B cell (primary cell): ENCODE measurements around the gene WIPI1. TPM values are rescaled to one million over a fixed set of nuclear protein-coding genes. Genes with fewer than 3 reads are reported as not detected.

Source experiments
- ATAC-seq: fragments of 200-7000 bp; cut with Tn5 transposase; one replicate; pipeline ENCODE4 v1.10.0; 2021; ENCODE audit warnings: low read depth, mild to moderate bottlenecking, moderate number of reproducible peaks, moderate library complexity
- CTCF ChIA-PET: fragments of 350-600 bp; sonication (Branson Sonifier 250); formaldehyde crosslinking; loops from one replicate; lab custom pipeline; 2021; ENCODE audit warnings: antibody characterized with exemption, inconsistent platforms; lab: Charles Lee
- POLR2A ChIA-PET: fragments of 350-600 bp; sonication (Branson Sonifier 250); formaldehyde crosslinking; loops from one replicate; lab custom pipeline; 2021; ENCODE audit warnings: antibody characterized with exemption; lab: Charles Lee
- DNase-seq: peaks from one replicate; pipeline ENCODE4 v3.0.0; 2013
- H2AFZ ChIP-seq: 2 replicates; pipeline ENCODE4 v1.6.1; 2012; ENCODE audit warnings: mild to moderate bottlenecking, low read depth, low read length; ENCODE audit not compliant: insufficient read depth, poor library complexity, severe bottlenecking
- H3K27ac ChIP-seq, 2 donors: 1 replicate in 1 of 2; 2 replicates in 1 of 2; pipeline ENCODE4 v1.5.1; 2012 to 2013; ENCODE audit warnings: low read length in 2 of 2, mild to moderate bottlenecking in 2 of 2, moderate library complexity in 1 of 2
- H3K27me3 ChIP-seq, 4 experiments: fragments of 200-600 bp in 1 of 4; sonication (generic) in 1 of 4; replicated peaks in 1 of 4; 1 replicate in 2 of 4; 2 replicates in 2 of 4; pipeline versions ENCODE4 v1.6.1 to v1.7.0; 2013 to 2016; ENCODE audit warnings: low read length in 3 of 4, mild to moderate bottlenecking in 2 of 4, mixed read lengths in 1 of 4, moderate library complexity in 1 of 4; ENCODE audit not compliant: insufficient read depth in 4 of 4, control insufficient read depth in 3 of 4; ENCODE audit errors: control extremely low read depth in 1 of 4
- H3K36me3 ChIP-seq, 2 experiments: replicated peaks in 1 of 2; 1 replicate in 1 of 2; 2 replicates in 1 of 2; pipeline versions ENCODE4 v1.6.1 to v1.7.1; 2013; ENCODE audit warnings: low read length in 1 of 2; ENCODE audit not compliant: insufficient read depth in 2 of 2, control insufficient read depth in 1 of 2; ENCODE audit errors: control extremely low read depth in 1 of 2, extremely low read depth in 1 of 2
- H3K4me1 ChIP-seq, 2 donors: fragments of 200-600 bp in 1 of 2; sonication (generic) in 1 of 2; 1 replicate in 1 of 2; 2 replicates in 1 of 2; pipeline versions ENCODE4 v1.5.1 to v1.6.1; 2013 to 2017; ENCODE audit warnings: low read length in 2 of 2; ENCODE audit not compliant: control insufficient read depth in 2 of 2, insufficient read depth in 2 of 2
- H3K4me2 ChIP-seq: replicated peaks from 2 replicates; pipeline ENCODE3; 2012; ENCODE audit warnings: mild to moderate bottlenecking, low read depth, low read length; ENCODE audit not compliant: poor library complexity, severe bottlenecking
- H3K4me3 ChIP-seq, 5 experiments: fragments of 200-600 bp in 1 of 5; sonication (generic) in 1 of 5; 1 replicate in 3 of 5; 2 replicates in 2 of 5; pipeline versions ENCODE4 v1.5.1 to v1.7.0; 2011 to 2016; ENCODE audit warnings: low read length in 4 of 5, mild to moderate bottlenecking in 4 of 5, low read depth in 2 of 5, control low read depth in 1 of 5, moderate library complexity in 1 of 5; ENCODE audit not compliant: insufficient read depth in 1 of 5; ENCODE audit errors: control extremely low read depth in 1 of 5, extremely low read depth in 1 of 5
- H3K79me2 ChIP-seq: fragments of 200-600 bp; sonication (generic); one replicate; pipeline ENCODE4 v1.6.0; 2016; ENCODE audit warnings: low read length; ENCODE audit not compliant: control insufficient read depth, insufficient read depth
- H3K9ac ChIP-seq: fragments of 200-600 bp; sonication (generic); 2 replicates; pipeline ENCODE4 v1.6.1; 2017; ENCODE audit warnings: mild to moderate bottlenecking, low read length, moderate library complexity
- H3K9me3 ChIP-seq, 3 donors: one replicate each; pipeline versions ENCODE4 v1.6.1 to v1.7.1; 2013; ENCODE audit warnings: low read length in 2 of 3; ENCODE audit not compliant: control insufficient read depth in 2 of 3, insufficient read depth in 1 of 3; ENCODE audit errors: control extremely low read depth in 1 of 3
- H4K20me1 ChIP-seq: 2 replicates; pipeline ENCODE4 v1.6.0; 2012; ENCODE audit warnings: mild to moderate bottlenecking, low read length; ENCODE audit not compliant: insufficient read depth, control insufficient read depth, poor library complexity, severe bottlenecking
- H3K27ac Mint-ChIP-seq: one replicate; pipeline ENCODE4 v1.8.0; 2021; ENCODE audit warnings: mixed read lengths
- H3K27me3 Mint-ChIP-seq: one replicate; pipeline ENCODE4 v1.8.0; 2021; ENCODE audit warnings: mixed read lengths
- H3K4me1 Mint-ChIP-seq: one replicate; pipeline ENCODE4 v1.8.0; 2021; ENCODE audit warnings: mixed read lengths
- H3K4me3 Mint-ChIP-seq: one replicate; pipeline ENCODE4 v1.8.0; 2021; ENCODE audit warnings: mixed read lengths
- H3K9me3 Mint-ChIP-seq: one replicate; pipeline ENCODE4 v1.8.0; 2022; ENCODE audit warnings: mixed read lengths; ENCODE audit not compliant: insufficient read depth
- EZH2 ChIP-seq: IDR thresholded peaks from 2 replicates; pipeline ENCODE4 v1.6.1; 2012; ENCODE audit warnings: borderline replicate concordance, low read depth, mild to moderate bottlenecking, moderate library complexity, low read length; ENCODE audit not compliant: insufficient read depth, poor library complexity, severe bottlenecking
- WGBS: methylation state at CpG from one replicate; pipeline ENCODE4 v1.1.5; 2013; ENCODE audit warnings: missing lambda C conversion rate; ENCODE audit not compliant: insufficient coverage; 5-methylcytosine and 5-hydroxymethylcytosine counted together
- intact Hi-C: fragments of 100-400 bp; cut with micrococcal nuclease; formaldehyde crosslinking; loops from one replicate; pipeline ENCODE4 v1.10.0; 2022
- polyA plus RNA-seq: library from polyadenylated mRNA; depleted of rRNA; stranded (reverse); fragments of >200 nt; gene quantifications from 2 replicates; pipeline ENCODE4 v1.2.3, GENCODE V29; 2012
- total RNA-seq, 2 donors: library from RNA; stranded (reverse); fragments of 120-200 nt in 1 of 2; gene quantifications; 1 replicate in 1 of 2; 2 replicates in 1 of 2; pipeline versions ENCODE4 v1.2.3 to v1.2.4, GENCODE V29; 2013 to 2022
- TF ChIP-seq, protein P1 (sequence below): fragments of 200-600 bp; IDR thresholded peaks from one replicate; pipeline ENCODE4 v1.8.0; 2022; ENCODE audit warnings: antibody characterized with exemption, mild to moderate bottlenecking

The WIPI1 gene
- total and polyA plus RNA-seq, 2 donors (not counting 1 experiment from before 2014, with no cell fraction given) = 6.0 to 14.7 TPM

DNA sequence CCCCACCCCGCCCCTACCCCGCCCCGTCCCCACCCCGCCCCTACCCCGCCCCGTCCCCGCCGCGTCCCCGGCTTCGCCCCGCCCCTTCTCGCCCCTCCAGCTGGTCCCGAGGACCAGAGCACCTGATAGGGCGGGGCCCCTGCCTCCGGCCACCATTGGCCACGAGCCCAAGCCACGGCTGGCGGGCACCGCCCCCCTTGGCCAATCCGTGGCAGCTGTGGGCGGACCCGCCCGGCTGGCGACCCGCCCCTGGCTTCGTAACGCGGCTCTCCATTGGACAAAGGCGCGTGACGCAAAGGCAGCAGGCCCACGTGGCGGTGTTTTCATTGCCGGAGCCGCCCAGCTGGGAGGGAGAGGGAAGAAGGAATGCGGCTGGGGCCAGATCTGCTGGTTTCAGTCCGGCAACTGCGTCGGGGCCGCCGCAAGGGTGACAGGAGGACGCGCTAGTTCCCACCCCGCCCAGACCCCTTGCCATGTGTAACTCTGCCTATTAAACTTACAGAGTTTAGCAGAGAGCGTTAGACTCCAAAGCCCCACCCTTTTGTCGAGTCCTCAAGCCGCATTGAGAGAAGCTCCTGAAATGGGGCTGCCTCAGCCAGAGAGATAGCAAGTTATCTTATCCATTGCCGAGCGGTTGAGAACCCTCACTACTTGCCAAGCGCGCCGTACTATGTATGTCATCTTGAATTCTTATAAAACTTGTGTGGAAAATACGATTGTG lies 403 bp upstream of the WIPI1 start:
- no peaks in the 10 kb centered on the region for H3K79me2 ChIP-seq
- ChIA-PET POLR2A (interaction anchor here (0.6 to 2.7 kb wide), 12 partner anchors 20 to 739 kb away, joined by 3 to 16 read pairs (median 4); partner anchors contain the start of genes AMZ2, KPNA2, NOL11 and PRKAR1A), CTCF (interaction anchor here (0.5 to 7.4 kb wide), 20 partner anchors 8 to 498 kb away, joined by 3 to 42 read pairs (median 6); partner anchors contain the start of gene AMZ2)
- H4K20me1 ChIP-seq = no peaks in the 10 kb centered on the region
- H3K27ac ChIP-seq = peak overlapping the region; percentile 56 to 75
- 0% methylated on average over 37 of the region's 54 CpGs for WGBS
- peak overlapping the region; percentile 82 for H3K4me3 Mint-ChIP-seq
- peak; percentile 97 for ATAC-seq
- H3K9me3 Mint-ChIP-seq = no peaks in the 10 kb centered on the region
- DNase-seq = peak; percentile 99
- no peaks in the 10 kb centered on the region for H3K27me3 ChIP-seq
- H3K4me3 ChIP-seq = peak overlapping the region; percentile 55 to 67 (median 63)
- H3K4me2 ChIP-seq = peak overlapping the region; percentile 73
- intact Hi-C loops = loop anchor here (1.0 to 5.0 kb wide), 10 partner anchors 21 to 740 kb away; partner anchors contain the start of genes AMZ2, KPNA2, NOL11 and PRKAR1A
- H3K4me1 ChIP-seq = peaks cover 10 to 18% of the 10 kb centered on the region in 2 donors
- TF ChIP-seq, protein P1, sequence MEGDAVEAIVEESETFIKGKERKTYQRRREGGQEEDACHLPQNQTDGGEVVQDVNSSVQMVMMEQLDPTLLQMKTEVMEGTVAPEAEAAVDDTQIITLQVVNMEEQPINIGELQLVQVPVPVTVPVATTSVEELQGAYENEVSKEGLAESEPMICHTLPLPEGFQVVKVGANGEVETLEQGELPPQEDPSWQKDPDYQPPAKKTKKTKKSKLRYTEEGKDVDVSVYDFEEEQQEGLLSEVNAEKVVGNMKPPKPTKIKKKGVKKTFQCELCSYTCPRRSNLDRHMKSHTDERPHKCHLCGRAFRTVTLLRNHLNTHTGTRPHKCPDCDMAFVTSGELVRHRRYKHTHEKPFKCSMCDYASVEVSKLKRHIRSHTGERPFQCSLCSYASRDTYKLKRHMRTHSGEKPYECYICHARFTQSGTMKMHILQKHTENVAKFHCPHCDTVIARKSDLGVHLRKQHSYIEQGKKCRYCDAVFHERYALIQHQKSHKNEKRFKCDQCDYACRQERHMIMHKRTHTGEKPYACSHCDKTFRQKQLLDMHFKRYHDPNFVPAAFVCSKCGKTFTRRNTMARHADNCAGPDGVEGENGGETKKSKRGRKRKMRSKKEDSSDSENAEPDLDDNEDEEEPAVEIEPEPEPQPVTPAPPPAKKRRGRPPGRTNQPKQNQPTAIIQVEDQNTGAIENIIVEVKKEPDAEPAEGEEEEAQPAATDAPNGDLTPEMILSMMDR = no peak
- TF ChIP-seq EZH2 = no peak
- H3K4me1 Mint-ChIP-seq = peaks cover 20% of the 10 kb centered on the region
- peak overlapping the region; percentile 74 for H2AFZ ChIP-seq
- H3K27ac Mint-ChIP-seq = peak overlapping the region; percentile 65
- no peaks in the 10 kb centered on the region for H3K27me3 Mint-ChIP-seq
- no peaks in the 10 kb centered on the region for H3K36me3 ChIP-seq
- peak overlapping the region; percentile 58 for H3K9ac ChIP-seq
- H3K9me3 ChIP-seq = no peaks in the 10 kb centered on the region
